ENCODE data around the gene C1orf159.

GRCh38 chr1:1066403-1067283 lies 49.2 kb downstream of the C1orf159 start:
- TF ChIP-seq EZH2 (IDR thresholded peaks at IDR 0.05; ENCODE audit: borderline replicate concordance): no peak
- no peak for TF ChIP-seq EZH2phosphoT487 (IDR thresholded peaks at IDR 0.05; ENCODE audit: low read depth, severe bottlenecking, unreplicated experiment)
